Ishikawa (cell line): ENCODE data around the gene CFAP43.

Source experiments
- CEBPB ChIP-seq: IDR thresholded peaks from 2 replicates; pipeline ENCODE4 v1.6.1; 2012
- CREB1 ChIP-seq: IDR thresholded peaks from 2 replicates; pipeline ENCODE4 v1.6.1; 2012; ENCODE audit warnings: low read depth
- MAX ChIP-seq: IDR thresholded peaks from 2 replicates; pipeline ENCODE4 v1.6.1; 2012
- RAD21 ChIP-seq: IDR thresholded peaks from 2 replicates; pipeline ENCODE4 v1.6.1; 2012; ENCODE audit warnings: low read depth
- REST ChIP-seq: IDR thresholded peaks from 2 replicates; pipeline ENCODE4 v1.6.1; 2012; ENCODE audit warnings: low read depth, mild to moderate bottlenecking
- ZBTB7A ChIP-seq: IDR thresholded peaks from 2 replicates; pipeline ENCODE4 v1.6.1; 2012; ENCODE audit warnings: low read depth

GRCh38 chr10:104139221-104139620 is 92.9 kb downstream of the CFAP43 start:
- TF ChIP-seq ZBTB7A (no peak), REST (no peak), MAX (no peak), RAD21 (peak; percentile 56), CEBPB (no peak), CREB1 (no peak)
